Neural progenitor cell (in vitro differentiated cells): ENCODE data around the gene DCAF4. TPM values are rescaled to one million over a fixed set of nuclear protein-coding genes. Genes with fewer than 3 reads are reported as not detected.

Experiments used
- DNase-seq: peaks from one replicate; pipeline ENCODE4 v3.0.0-alpha.2; 2016; ENCODE audit warnings: low spot score
- H2AFZ ChIP-seq: fragments of 200-600 bp; sonication (generic); replicated peaks from 2 replicates; pipeline ENCODE4 v1.6.1; 2016; ENCODE audit warnings: antibody characterized with exemption
- H3F3A ChIP-seq: fragments of 200-600 bp; sonication (generic); 2 replicates; pipeline ENCODE4 v1.6.1; 2016; ENCODE audit warnings: antibody characterized with exemption, low read depth
- H3K27ac ChIP-seq: fragments of 200-600 bp; sonication (generic); 2 replicates; pipeline ENCODE4 v1.5.1; 2016; ENCODE audit warnings: mild to moderate bottlenecking
- H3K27me3 ChIP-seq: fragments of 200-600 bp; sonication (generic); 2 replicates; pipeline ENCODE4 v1.6.1; 2016; ENCODE audit warnings: mild to moderate bottlenecking, moderate library complexity
- H3K36me3 ChIP-seq: fragments of 200-600 bp; sonication (generic); 2 replicates; pipeline ENCODE4 v1.5.1; 2016
- H3K4me1 ChIP-seq: fragments of 200-600 bp; sonication (generic); 2 replicates; pipeline ENCODE4 v1.6.1; 2016; ENCODE audit warnings: mixed run types
- H3K4me2 ChIP-seq: fragments of 200-600 bp; sonication (generic); 2 replicates; pipeline ENCODE4 v1.6.1; 2016
- H3K4me3 ChIP-seq: fragments of 200-600 bp; sonication (generic); 2 replicates; pipeline ENCODE4 v1.5.1; 2016
- H3K79me2 ChIP-seq: fragments of 200-600 bp; sonication (generic); 2 replicates; pipeline ENCODE4 v1.6.1; 2016; ENCODE audit warnings: low read depth
- H3K9ac ChIP-seq: fragments of 200-600 bp; sonication (generic); 2 replicates; pipeline ENCODE4 v1.6.1; 2016
- H3K9me3 ChIP-seq: fragments of 200-600 bp; sonication (generic); 2 replicates; pipeline ENCODE4 v1.5.1; 2016; ENCODE audit warnings: low read depth
- H4K20me1 ChIP-seq: fragments of 200-600 bp; sonication (generic); 2 replicates; pipeline ENCODE4 v1.6.1; 2016; ENCODE audit warnings: low read depth
- H3K27ac Mint-ChIP-seq: 3 replicates; pipeline ENCODE4 v1.8.0; 2021; ENCODE audit warnings: mixed read lengths
- H3K27me3 Mint-ChIP-seq: 2 replicates; pipeline ENCODE4 v1.8.0; 2022; ENCODE audit warnings: low read depth, mild to moderate bottlenecking, inconsistent platforms, moderate library complexity, mixed read lengths; ENCODE audit not compliant: insufficient read depth
- H3K36me3 Mint-ChIP-seq: 3 replicates; pipeline ENCODE4 v1.8.0; 2021; ENCODE audit warnings: mixed read lengths
- H3K4me1 Mint-ChIP-seq: 3 replicates; pipeline ENCODE4 v1.8.0; 2021; ENCODE audit warnings: mixed read lengths
- H3K4me3 Mint-ChIP-seq: 3 replicates; pipeline ENCODE4 v1.8.0; 2021; ENCODE audit warnings: mild to moderate bottlenecking, moderate library complexity, mixed read lengths
- H3K9me3 Mint-ChIP-seq: 3 replicates; pipeline ENCODE4 v1.8.0; 2020; ENCODE audit warnings: mixed read lengths
- CTCF ChIP-seq: fragments of 200-600 bp; sonication (generic); IDR thresholded peaks from 2 replicates; pipeline ENCODE4 v1.5.1; 2017; ENCODE audit warnings: antibody characterized with exemption, mild to moderate bottlenecking
- EZH2 ChIP-seq: fragments of 200-600 bp; sonication (generic); IDR thresholded peaks from 2 replicates; pipeline ENCODE4 v1.6.1; 2017; ENCODE audit warnings: antibody characterized with exemption, mild to moderate bottlenecking, moderate library complexity
- EZH2phosphoT487 ChIP-seq: fragments of 200-600 bp; sonication (generic); IDR thresholded peaks from 2 replicates; pipeline ENCODE4 v1.6.1; 2017; ENCODE audit warnings: antibody characterized with exemption
- total RNA-seq: library from RNA; depleted of rRNA; stranded (reverse); fragments of >200 nt; gene quantifications from 2 replicates; pipeline ENCODE4 v1.2.3, GENCODE V29; 2015; ENCODE audit warnings: low replicate concordance

DCAF4 gene
- total RNA-seq, 1 donor from 2014 or later, result 3.7 TPM

GRCh38 chr14:72884386-72884785, 41.9 kb upstream of the DCAF4 start:
- Mint-ChIP-seq H3K36me3 (no peaks in the 10 kb centered on the region), H3K4me3 (no peak overlapping the region)
- no peak overlapping the region for H3K27ac ChIP-seq

GRCh38 chr14:72887514-72887913, 38.8 kb upstream of the DCAF4 start:
- TF ChIP-seq EZH2 (no peak), EZH2phosphoT487 (no peak)
- peaks cover 2% of the 10 kb centered on the region for H4K20me1 ChIP-seq

More at GRCh38 chr14:72884386-72884785, 41.9 kb upstream of the DCAF4 start:
- Histone ChIP-seq H3K79me2 (no peaks in the 10 kb centered on the region), H3K9ac (no peak overlapping the region), H3K36me3 (no peaks in the 10 kb centered on the region), H3F3A (no peaks in the 10 kb centered on the region), H4K20me1 (no peaks in the 10 kb centered on the region), H3K27me3 (no peaks in the 10 kb centered on the region), H3K9me3 (no peaks in the 10 kb centered on the region), H3K4me2 (no peak overlapping the region), H3K4me1 (peaks cover 23% of the 10 kb centered on the region), H2AFZ (no peak overlapping the region), H3K4me3 (no peak overlapping the region)
- Mint-ChIP-seq H3K27me3 (no peaks in the 10 kb centered on the region), H3K27ac (no peak overlapping the region), H3K9me3 (peaks cover 3% of the 10 kb centered on the region), H3K4me1 (peaks cover 20% of the 10 kb centered on the region)
- TF ChIP-seq CTCF (no peak), EZH2 (no peak), EZH2phosphoT487 (no peak)
- no peak for DNase-seq

GRCh38 chr14:72888192-72888591, 38.1 kb upstream of the DCAF4 start:
- peaks cover 5% of the 10 kb centered on the region for H4K20me1 ChIP-seq
- peaks cover 22% of the 10 kb centered on the region for H3K27me3 Mint-ChIP-seq
- peaks cover 11% of the 10 kb centered on the region for H3F3A ChIP-seq
- no peak overlapping the region for H3K9ac ChIP-seq
- TF ChIP-seq EZH2phosphoT487 (no peak), CTCF (no peak), EZH2 (no peak)
- no peaks in the 10 kb centered on the region for H3K36me3 ChIP-seq
- no peaks in the 10 kb centered on the region for H3K9me3 ChIP-seq
- no peak for DNase-seq
- H3K4me1 Mint-ChIP-seq, result peaks cover 35% of the 10 kb centered on the region
- no peak overlapping the region for H2AFZ ChIP-seq
- peaks cover 29% of the 10 kb centered on the region for H3K27me3 ChIP-seq
- H3K9me3 Mint-ChIP-seq, result peaks cover 3% of the 10 kb centered on the region
- no peak overlapping the region for H3K27ac Mint-ChIP-seq
- no peaks in the 10 kb centered on the region for H3K36me3 Mint-ChIP-seq
- peaks cover 51% of the 10 kb centered on the region for H3K4me1 ChIP-seq
- H3K4me3 Mint-ChIP-seq, result no peak overlapping the region
- peak overlapping the region; percentile 14 for H3K4me2 ChIP-seq
- H3K27ac ChIP-seq, result no peak overlapping the region
- H3K4me3 ChIP-seq, result no peak overlapping the region
- H3K79me2 ChIP-seq, result no peaks in the 10 kb centered on the region

More at GRCh38 chr14:72887514-72887913, 38.8 kb upstream of the DCAF4 start:
- no peak overlapping the region for H3K27ac Mint-ChIP-seq
- Histone ChIP-seq H3F3A (peaks cover 11% of the 10 kb centered on the region), H2AFZ (no peak overlapping the region), H3K27ac (no peak overlapping the region), H3K27me3 (peaks cover 22% of the 10 kb centered on the region), H3K79me2 (no peaks in the 10 kb centered on the region), H3K36me3 (no peaks in the 10 kb centered on the region), H3K9ac (no peak overlapping the region), H3K4me1 (peaks cover 51% of the 10 kb centered on the region), H3K9me3 (no peaks in the 10 kb centered on the region), H3K4me3 (no peak overlapping the region), H3K4me2 (peak overlapping the region; percentile 14)
- H3K4me3 Mint-ChIP-seq, result no peak overlapping the region
- H3K4me1 Mint-ChIP-seq, result peaks cover 35% of the 10 kb centered on the region
- H3K9me3 Mint-ChIP-seq, result peaks cover 3% of the 10 kb centered on the region
- H3K27me3 Mint-ChIP-seq, result peaks cover 21% of the 10 kb centered on the region
- no peak for DNase-seq
- no peaks in the 10 kb centered on the region for H3K36me3 Mint-ChIP-seq

GRCh38 chr14:72888636-72889201, 37.5 kb upstream of the DCAF4 start:
- no peaks in the 10 kb centered on the region for H3K36me3 ChIP-seq
- H3K27me3 Mint-ChIP-seq, result peaks cover 23% of the 10 kb centered on the region
- H4K20me1 ChIP-seq, result peaks cover 5% of the 10 kb centered on the region
- no peaks in the 10 kb centered on the region for H3K79me2 ChIP-seq
- H3K4me1 ChIP-seq, result peaks cover 51% of the 10 kb centered on the region
- peaks cover 11% of the 10 kb centered on the region for H3F3A ChIP-seq
- no peak overlapping the region for H2AFZ ChIP-seq
- TF ChIP-seq EZH2phosphoT487 (no peak), CTCF (no peak), EZH2 (no peak)
- H3K27ac Mint-ChIP-seq, result no peak overlapping the region
- no peak overlapping the region for H3K9ac ChIP-seq
- peaks cover 34% of the 10 kb centered on the region for H3K27me3 ChIP-seq
- peaks cover 3% of the 10 kb centered on the region for H3K9me3 Mint-ChIP-seq
- H3K4me3 Mint-ChIP-seq, result no peak overlapping the region
- no peak overlapping the region for H3K27ac ChIP-seq
- no peaks in the 10 kb centered on the region for H3K36me3 Mint-ChIP-seq
- no peak overlapping the region for H3K4me3 ChIP-seq
- H3K4me1 Mint-ChIP-seq, result peaks cover 36% of the 10 kb centered on the region
- H3K9me3 ChIP-seq, result no peaks in the 10 kb centered on the region
- peak overlapping the region; percentile 15 for H3K4me2 ChIP-seq
- no peak for DNase-seq
